HG03575 (cell line): ENCODE measurements around the gene CDKN2AIP.
"Not testable (repeated sequence)": the region's sequence is repeated elsewhere in the genome, so short reads cannot be mapped to it uniquely, and the experiment has no call there.

Experiments
- ATAC-seq: cut with Tn5 transposase; IDR thresholded peaks from one replicate; pipeline ENCODE4 v1.9.1; 2021; ENCODE audit not compliant: unreplicated experiment, insufficient number of reproducible peaks, low FRiP score; ENCODE audit errors: extremely low read depth

Gene CDKN2AIP

GRCh38 chr4:183478926-183479325, 34.5 kb downstream of the CDKN2AIP start:
- ATAC-seq, result no peak

- ATAC-seq, result not testable (repeated sequence)
Observed at GRCh38 chr4:183482515-183483095, 38.2 kb downstream of the CDKN2AIP start.

- ATAC-seq, result no peak
Observed at GRCh38 chr4:183483997-183484396, 39.6 kb downstream of the CDKN2AIP start.

GRCh38 chr4:183485411-183486160, 41.1 kb downstream of the CDKN2AIP start:
- no peak for ATAC-seq

- no peak for ATAC-seq
Observed at GRCh38 chr4:183492791-183493222, 48.4 kb downstream of the CDKN2AIP start.

GRCh38 chr4:183493246-183493645, 48.8 kb downstream of the CDKN2AIP start:
- ATAC-seq, result no peak

GRCh38 chr4:183495184-183495583, 50.7 kb downstream of the CDKN2AIP start:
- no peak for ATAC-seq
